Sigmoid colon (tissue), 7 donors: Measurements from ENCODE around the gene ERMARD. TPM values are rescaled to one million over a fixed set of nuclear protein-coding genes. Genes with fewer than 3 reads are reported as not detected.

Experiments
- DNase-seq: peaks from one replicate; pipeline ENCODE4 v3.0.0-alpha.2; 2019
- H3K27ac ChIP-seq, 4 donors: fragments of 200-600 bp; sonication (generic); one replicate each; pipeline ENCODE4 v1.5.1; 2016 to 2019; ENCODE audit warnings: mild to moderate bottlenecking in 1 of 4
- H3K27me3 ChIP-seq, 3 donors: fragments of 200-600 bp; sonication (generic); one replicate each; pipeline ENCODE4 v1.5.1; 2019; ENCODE audit warnings: mild to moderate bottlenecking in 1 of 3
- H3K36me3 ChIP-seq, 4 donors: fragments of 200-600 bp; sonication (generic); one replicate each; pipeline ENCODE4 v1.5.1; 2016 to 2019
- H3K4me1 ChIP-seq, 4 donors: fragments of 200-600 bp; sonication (generic); one replicate each; pipeline ENCODE4 v1.5.1; 2017 to 2019
- H3K4me3 ChIP-seq, 4 donors: fragments of 200-600 bp; sonication (generic); one replicate each; pipeline ENCODE4 v1.5.1; 2017 to 2019; ENCODE audit warnings: mild to moderate bottlenecking in 2 of 4, moderate library complexity in 1 of 4
- H3K9me3 ChIP-seq, 4 donors: fragments of 200-600 bp in 3 of 4; sonication (generic) in 3 of 4; one replicate each; pipeline versions ENCODE4 v1.5.1 to v1.6.1; 2013 to 2019
- CTCF ChIP-seq, 4 experiments: fragments of 450-650 bp in 3 of 4; fragments of 200-600 bp in 1 of 4; IDR thresholded peaks; one replicate each; pipeline ENCODE4 v1.5.1; 2016 to 2019; ENCODE audit warnings: antibody characterized with exemption in 4 of 4, mild to moderate bottlenecking in 3 of 4, moderate library complexity in 2 of 4
- EP300 ChIP-seq, 4 donors: sonication (generic); formaldehyde crosslinking; IDR thresholded peaks; one replicate each; pipeline ENCODE4 v1.6.1; 2017; ENCODE audit warnings: antibody characterized with exemption in 4 of 4
- POLR2A ChIP-seq, 2 donors: fragments of 450-650 bp; IDR thresholded peaks; one replicate each; pipeline ENCODE4 v1.6.1; 2016; ENCODE audit warnings: antibody characterized with exemption in 2 of 2, mild to moderate bottlenecking in 2 of 2, moderate library complexity in 2 of 2
- POLR2AphosphoS5 ChIP-seq, 4 donors: sonication (generic); formaldehyde crosslinking; IDR thresholded peaks; one replicate each; pipeline ENCODE4 v1.6.1; 2017; ENCODE audit warnings: antibody characterized with exemption in 4 of 4
- WGBS, 2 donors: extraction: QIAGEN DNeasy Blood & Tissue Kit; methylation state at CpG; one replicate each; pipeline ENCODE4 v1.1.7; 2013; 5-methylcytosine and 5-hydroxymethylcytosine counted together
- intact Hi-C: fragments of 100-400 bp; cut with DNase I; formaldehyde crosslinking; loops from one replicate; pipeline ENCODE4 v1.15.1; 2023
- polyA plus RNA-seq, 3 donors: library from polyadenylated mRNA; stranded (reverse); fragments of 200-250 nt; gene quantifications; one replicate each; pipeline ENCODE4 v1.2.3, GENCODE V29; 2013
- total RNA-seq, 4 donors: library from RNA; depleted of rRNA; stranded (reverse); fragments of >200 nt; gene quantifications; one replicate each; pipeline ENCODE4 v1.1.0, GENCODE V29; 2016
- donor health status: healthy with polysubstance abuse.
- donor health status: Bipolar disorder and iron deficiency.
- donor health status: healthy.

The ERMARD gene
- total and polyA plus RNA-seq, 7 donors = 9.0 to 32.4 (median 18.2) TPM

- no peaks in the 10 kb centered on the region for H3K9me3 ChIP-seq
- intact Hi-C loops = loop anchor here (10.0 kb wide), 1 partner anchor 753 kb away; no protein-coding TSS in a partner anchor
- H3K4me1 ChIP-seq = peaks cover 0 to 33% (median 27%) of the 10 kb centered on the region in 4 donors
- TF ChIP-seq POLR2A (IDR thresholded peaks at IDR 0.05) (no peak), EP300 (IDR thresholded peaks at IDR 0.05) (no peak), POLR2AphosphoS5 (IDR thresholded peaks at IDR 0.05) (no peak), CTCF (IDR thresholded peaks at IDR 0.05) (no peak)
- no peak for DNase-seq
- H3K4me3 ChIP-seq = no peak overlapping the region
- H3K36me3 ChIP-seq = peaks cover 5 to 70% (median 22%) of the 10 kb centered on the region in 4 donors
- no peak overlapping the region for H3K27ac ChIP-seq
- WGBS, 2 donors = 94 to 95% methylated on average over 2 of the region's 2 CpGs
- no peaks in the 10 kb centered on the region for H3K27me3 ChIP-seq
These were observed 43.6 kb upstream of the ERMARD start for GRCh38 chr6:169707772-169708171.

- Histone ChIP-seq H3K4me3 (no peak overlapping the region), H3K4me1 (peaks cover 0 to 18% (median 13%) of the 10 kb centered on the region in 4 donors), H3K9me3 (no peaks in the 10 kb centered on the region), H3K36me3 (peaks cover 7 to 85% (median 26%) of the 10 kb centered on the region in 4 donors), H3K27me3 (no peaks in the 10 kb centered on the region), H3K27ac (no peak overlapping the region)
- intact Hi-C loops = loop anchor here (10.0 kb wide), 1 partner anchor 754 kb away; no protein-coding TSS in a partner anchor
- DNase-seq = no peak
- no peak for TF ChIP-seq POLR2AphosphoS5 (IDR thresholded peaks at IDR 0.05)
- TF ChIP-seq EP300 (IDR thresholded peaks at IDR 0.05) = no peak
- TF ChIP-seq POLR2A (IDR thresholded peaks at IDR 0.05) = no peak
- no peak for TF ChIP-seq CTCF (IDR thresholded peaks at IDR 0.05)
These were observed 42.1 kb upstream of the ERMARD start for GRCh38 chr6:169709293-169709692.

- no peak for DNase-seq
- Histone ChIP-seq H3K27ac (no peak overlapping the region), H3K27me3 (no peaks in the 10 kb centered on the region), H3K36me3 (peaks cover 15 to 88% (median 30%) of the 10 kb centered on the region in 4 donors), H3K4me3 (no peak overlapping the region), H3K9me3 (no peaks in the 10 kb centered on the region), H3K4me1 (peaks cover 0 to 10% (median 6%) of the 10 kb centered on the region in 4 donors)
- 75 to 87% methylated on average over 3 of the region's 3 CpGs for WGBS, 2 donors
- intact Hi-C loops = no loop called here
- no peak for TF ChIP-seq POLR2AphosphoS5 (IDR thresholded peaks at IDR 0.05)
- no peak for TF ChIP-seq POLR2A (IDR thresholded peaks at IDR 0.05)
- TF ChIP-seq CTCF (IDR thresholded peaks at IDR 0.05) = no peak
- no peak for TF ChIP-seq EP300 (IDR thresholded peaks at IDR 0.05)
These were observed 41.4 kb upstream of the ERMARD start for GRCh38 chr6:169710009-169710408.

GRCh38 chr6:169714178-169714577 is 37.2 kb upstream of the ERMARD start:
- no peak overlapping the region for H3K4me3 ChIP-seq
- peaks cover 27 to 83% (median 35%) of the 10 kb centered on the region in 4 donors for H3K36me3 ChIP-seq
- 92 to 96% methylated on average over 2 of the region's 2 CpGs for WGBS, 2 donors
- no peaks in the 10 kb centered on the region for H3K27me3 ChIP-seq
- no peak overlapping the region for H3K27ac ChIP-seq
- H3K4me1 ChIP-seq = peaks cover 0 to 4% (median 0%) of the 10 kb centered on the region in 4 donors
- no peak for TF ChIP-seq CTCF (IDR thresholded peaks at IDR 0.05)
- no peak for TF ChIP-seq EP300 (IDR thresholded peaks at IDR 0.05)
- no peak for TF ChIP-seq POLR2A (IDR thresholded peaks at IDR 0.05)
- no peak for TF ChIP-seq POLR2AphosphoS5 (IDR thresholded peaks at IDR 0.05)
- no peak for DNase-seq
- intact Hi-C loops = no loop called here
- no peaks in the 10 kb centered on the region for H3K9me3 ChIP-seq

DNA sequence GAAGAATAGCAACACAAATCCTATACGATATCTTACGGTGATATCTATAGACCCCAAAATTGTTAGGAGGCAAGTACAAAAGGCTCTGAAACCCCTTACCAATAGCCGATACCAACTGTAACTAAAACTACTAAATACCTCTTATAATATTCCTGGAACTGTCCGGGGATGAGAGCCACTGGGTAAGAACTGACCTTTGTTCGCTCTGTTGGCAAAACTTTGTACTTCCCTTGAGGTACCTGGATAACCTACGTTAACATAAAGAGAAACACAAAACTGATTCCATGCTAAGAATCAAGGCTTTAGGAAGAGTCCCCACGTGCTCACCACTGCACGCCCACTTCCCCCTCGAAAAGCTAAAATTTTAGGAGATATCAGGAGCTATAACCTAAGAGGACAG is 36.8 kb upstream of the ERMARD start:
- no peak overlapping the region for H3K27ac ChIP-seq
- no peak overlapping the region for H3K4me3 ChIP-seq
- no peaks in the 10 kb centered on the region for H3K9me3 ChIP-seq
- DNase-seq = no peak
- peaks cover 27 to 79% (median 35%) of the 10 kb centered on the region in 4 donors for H3K36me3 ChIP-seq
- H3K27me3 ChIP-seq = no peaks in the 10 kb centered on the region
- 90 to 95% methylated on average over 9 of the region's 9 CpGs for WGBS, 2 donors
- intact Hi-C loops = no loop called here
- TF ChIP-seq POLR2AphosphoS5 (IDR thresholded peaks at IDR 0.05) (no peak), EP300 (IDR thresholded peaks at IDR 0.05) (no peak), POLR2A (IDR thresholded peaks at IDR 0.05) (no peak), CTCF (IDR thresholded peaks at IDR 0.05) (no peak)
- H3K4me1 ChIP-seq = peaks cover 0 to 4% (median 0%) of the 10 kb centered on the region in 4 donors
